GM21381 (cell line): ENCODE data around the gene GAN.

Experiments
- ATAC-seq: cut with Tn5 transposase; IDR thresholded peaks from one replicate; pipeline ENCODE4 v1.9.1; 2021; ENCODE audit warnings: mild to moderate bottlenecking, moderate library complexity; ENCODE audit not compliant: unreplicated experiment

Gene GAN

DNA sequence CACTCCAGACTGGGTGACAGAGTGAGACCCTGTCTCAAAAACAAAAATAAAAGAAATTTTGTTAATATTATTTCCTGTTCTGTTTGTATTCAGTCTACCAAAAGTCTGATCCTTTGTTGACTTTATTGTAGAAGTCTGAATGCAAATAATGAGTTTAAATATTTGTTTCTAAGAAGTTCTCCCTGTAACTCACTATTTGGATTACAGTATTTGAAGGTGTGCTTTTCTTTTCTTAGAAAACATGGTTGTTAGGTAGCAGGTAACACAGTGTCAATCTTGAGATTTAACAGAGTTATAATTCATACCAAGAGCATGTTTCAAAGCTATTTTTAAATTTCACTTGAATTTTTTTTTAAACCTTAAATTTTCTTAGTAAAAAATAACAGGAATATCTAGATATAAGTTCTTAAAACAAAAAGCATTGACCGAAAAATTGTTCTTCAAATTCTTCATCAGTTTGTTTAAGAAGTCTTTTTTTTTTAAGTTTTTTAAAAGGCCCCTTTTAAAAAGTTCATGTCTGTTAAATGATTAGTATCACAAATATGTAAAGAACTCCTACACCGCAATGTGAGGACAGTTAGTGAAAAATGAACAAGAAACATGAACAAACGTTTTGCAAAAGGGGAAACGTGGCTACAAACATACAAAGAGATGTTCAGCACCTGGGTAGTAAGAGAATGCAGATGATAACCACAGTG is 35.0 kb downstream of the GAN start:
- ATAC-seq, result no peak

DNA sequence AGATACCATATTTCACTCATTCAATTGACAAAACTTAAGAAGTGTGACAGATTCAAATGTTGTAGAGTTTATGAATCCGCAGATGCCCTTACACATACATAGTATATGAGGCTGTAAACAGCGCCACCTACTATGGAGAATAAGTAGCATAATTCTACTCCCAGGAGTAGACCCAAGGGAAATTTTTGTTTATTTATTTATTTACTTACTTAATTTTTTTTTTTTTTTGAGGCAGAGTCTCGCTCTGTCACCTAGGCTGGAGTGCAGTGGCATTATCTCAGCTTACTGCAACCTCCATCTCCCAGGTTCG is 35.5 kb downstream of the GAN start:
- ATAC-seq, result no peak

GRCh38 chr16:81353895-81354294 is 39.1 kb downstream of the GAN start:
- no peak for ATAC-seq

DNA sequence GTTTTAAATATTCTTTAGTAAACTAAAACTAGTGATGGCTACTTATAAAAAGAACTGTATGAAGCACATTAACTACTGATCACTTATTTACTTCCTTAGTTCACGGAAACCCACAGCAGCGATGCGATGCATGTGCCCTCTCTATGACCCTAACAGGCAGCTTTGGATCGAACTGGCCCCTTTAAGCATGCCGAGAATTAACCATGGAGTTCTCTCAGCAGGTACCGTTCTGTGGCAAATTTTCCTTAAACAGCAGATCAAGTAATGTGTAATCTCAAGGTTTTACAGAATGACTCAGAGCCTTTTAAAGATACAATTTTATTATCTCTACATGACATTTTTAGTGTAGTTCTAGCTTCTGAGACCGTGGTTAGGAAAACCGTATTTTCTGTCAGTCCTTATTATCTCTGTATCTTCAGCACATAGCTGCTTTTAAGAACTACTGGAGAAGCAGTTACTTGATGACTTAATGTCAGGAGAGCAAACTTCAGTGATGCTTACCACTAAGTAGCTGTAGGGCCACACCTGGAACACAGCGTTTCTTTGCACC is 43.0 kb downstream of the GAN start:
- no peak for ATAC-seq

- no peak for ATAC-seq
Measured at GRCh38 chr16:81358860-81359259, 44.1 kb downstream of the GAN start.

DNA sequence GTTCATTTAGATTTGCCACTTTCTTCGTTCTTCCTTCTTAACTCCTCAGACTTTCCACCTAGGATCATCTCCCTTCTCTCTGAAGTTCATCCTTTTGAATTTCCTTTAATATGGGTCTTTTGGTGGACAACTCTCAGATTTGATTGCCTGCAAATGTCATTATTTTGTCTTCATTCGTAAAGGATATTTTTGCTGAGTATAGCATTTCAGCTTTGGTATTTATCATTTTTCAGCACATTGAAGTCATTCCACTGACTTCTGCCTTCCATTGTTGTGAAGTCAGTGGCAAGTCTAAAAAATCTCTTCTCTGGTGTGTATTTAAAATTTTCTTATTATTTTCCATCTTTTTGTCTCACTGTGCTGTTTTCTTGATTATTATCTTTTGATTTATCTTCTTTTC is 45.4 kb downstream of the GAN start:
- no peak for ATAC-seq

DNA sequence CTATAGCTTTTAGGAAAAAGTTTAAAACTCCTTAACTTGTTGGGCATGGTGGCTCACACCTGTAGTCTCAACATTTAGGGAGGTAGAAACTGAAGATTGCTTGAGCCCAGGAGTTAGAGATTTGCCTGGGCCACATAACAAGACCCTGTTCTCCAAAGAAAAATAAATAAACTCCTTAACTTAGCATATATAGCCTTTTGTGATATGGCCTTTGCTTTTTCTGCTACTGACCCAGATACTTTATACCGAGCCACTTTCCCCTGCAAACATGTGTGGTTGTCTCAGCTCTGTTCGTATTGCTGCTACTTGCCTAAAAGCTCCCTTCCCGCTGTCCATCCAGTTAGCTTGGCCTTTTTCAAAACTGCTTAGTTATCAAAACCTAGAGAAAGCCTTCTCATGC is 51.0 kb downstream of the GAN start:
- no peak for ATAC-seq

DNA sequence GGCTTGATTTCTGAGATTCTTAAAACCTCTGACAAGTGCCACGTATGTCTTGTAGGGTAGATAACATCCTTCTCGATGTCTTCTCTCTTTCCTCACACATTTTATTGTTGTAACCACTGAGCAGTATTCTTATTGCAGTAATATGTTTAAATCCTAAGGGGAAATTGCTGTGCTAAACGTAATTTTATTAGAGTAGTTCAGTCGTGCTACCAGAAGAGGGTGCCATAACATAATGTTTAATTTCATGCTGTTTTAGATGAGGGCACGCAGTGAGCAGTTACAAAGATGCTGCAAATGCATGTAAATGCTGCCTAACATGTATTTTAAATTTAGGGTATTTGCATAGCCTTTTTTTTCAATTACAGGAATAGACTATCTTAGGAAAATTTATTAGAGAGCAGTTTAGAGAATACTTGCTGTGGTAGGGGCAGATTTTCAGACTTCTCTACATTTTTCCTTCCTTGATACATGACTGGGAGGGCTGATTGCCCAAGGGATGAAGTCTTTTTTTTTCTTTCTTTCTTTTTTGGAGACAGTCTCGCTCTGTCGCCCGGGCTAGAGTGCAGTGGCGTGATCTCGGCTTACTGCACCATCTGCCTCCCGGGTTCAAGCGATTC is 51.7 kb downstream of the GAN start:
- ATAC-seq, result peak; percentile 73

DNA sequence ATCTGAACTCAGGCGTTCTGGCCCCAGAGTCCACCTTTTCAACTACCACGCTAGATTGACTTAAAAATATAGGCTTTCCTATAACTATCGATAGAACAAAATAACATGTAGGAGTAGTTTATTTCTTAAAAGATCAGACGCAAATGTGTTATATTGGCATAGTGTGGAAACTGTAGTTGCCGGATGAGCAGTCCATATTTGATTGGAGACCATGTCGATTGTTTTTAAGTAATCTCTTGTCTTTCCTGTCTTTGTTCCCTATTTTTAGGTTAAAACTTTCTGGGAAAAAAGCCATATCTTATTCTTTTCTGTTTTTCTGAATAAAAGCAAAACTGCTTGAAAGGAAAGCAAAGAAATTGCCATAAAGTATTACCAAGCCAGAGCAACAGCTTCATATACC is 53.1 kb downstream of the GAN start:
- ATAC-seq, result no peak

- ATAC-seq, result no peak
Measured at GRCh38 chr16:81369888-81370504, 55.2 kb downstream of the GAN start.

DNA sequence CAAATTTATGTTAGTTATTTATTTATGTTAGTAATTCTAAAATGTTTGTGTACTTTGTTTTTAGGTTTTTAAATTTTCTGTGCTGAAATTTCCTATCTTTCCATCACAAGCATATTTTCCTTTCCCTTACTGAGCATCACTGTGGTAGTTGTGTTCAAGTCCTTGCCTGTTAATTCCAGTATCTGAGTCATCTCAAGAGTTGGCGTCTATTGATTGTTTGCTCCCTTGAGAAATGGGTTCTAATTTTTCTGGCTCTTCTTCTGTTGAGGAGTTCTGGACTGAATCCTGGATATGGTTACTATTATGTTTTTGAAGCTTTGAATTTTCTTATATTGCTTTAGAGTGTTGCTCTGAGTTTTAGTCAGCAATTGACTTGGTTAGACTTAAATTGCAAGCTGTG is 56.3 kb downstream of the GAN start:
- no peak for ATAC-seq

- no peak for ATAC-seq
Measured at GRCh38 chr16:81374550-81374949, 59.8 kb downstream of the GAN start.

GRCh38 chr16:81376880-81377279 is 62.1 kb downstream of the GAN start:
- ATAC-seq, result no peak

DNA sequence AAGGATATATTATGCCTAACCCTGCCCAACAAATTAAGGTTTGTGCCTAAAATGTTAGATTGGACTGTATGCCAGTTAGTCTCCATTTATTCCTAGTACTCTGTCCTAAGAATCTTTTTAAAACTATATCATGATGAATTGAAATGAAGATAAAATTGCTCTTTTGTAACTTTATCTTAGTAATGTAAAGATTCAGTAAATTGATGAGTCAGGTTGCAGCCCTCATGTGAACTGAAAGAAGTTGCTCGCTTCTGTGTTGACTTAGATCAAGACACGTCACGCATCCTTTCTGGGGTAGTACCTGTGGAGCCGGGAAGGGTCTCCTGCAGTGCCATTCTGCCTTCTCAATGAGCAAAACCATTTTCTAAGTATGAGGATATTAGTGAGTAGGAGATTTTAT is 63.3 kb downstream of the GAN start:
- ATAC-seq, result no peak

- ATAC-seq, result no peak
Measured at GRCh38 chr16:81380932-81381331, 66.2 kb downstream of the GAN start.

DNA sequence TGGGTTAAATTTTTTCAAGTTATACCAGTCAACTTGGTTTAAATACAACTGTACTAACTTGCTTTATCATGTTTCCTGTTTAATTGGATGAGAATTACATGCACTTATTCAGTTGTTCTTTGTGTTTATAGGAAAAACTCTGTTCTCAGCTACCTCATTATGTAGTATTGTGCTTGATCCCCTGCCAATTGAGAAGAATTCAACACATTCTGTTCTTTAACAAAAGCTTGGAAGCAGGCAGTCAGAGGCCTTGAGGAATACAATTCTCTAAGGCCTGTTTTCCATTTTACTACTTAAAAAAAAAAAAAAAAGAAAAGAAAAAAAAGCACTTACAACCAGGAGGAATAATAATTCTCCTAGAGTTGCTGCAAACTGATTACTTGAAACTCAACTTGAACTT is 69.2 kb downstream of the GAN start:
- ATAC-seq, result no peak

GRCh38 chr16:81385031-81385756 is 70.4 kb downstream of the GAN start:
- no peak for ATAC-seq

DNA sequence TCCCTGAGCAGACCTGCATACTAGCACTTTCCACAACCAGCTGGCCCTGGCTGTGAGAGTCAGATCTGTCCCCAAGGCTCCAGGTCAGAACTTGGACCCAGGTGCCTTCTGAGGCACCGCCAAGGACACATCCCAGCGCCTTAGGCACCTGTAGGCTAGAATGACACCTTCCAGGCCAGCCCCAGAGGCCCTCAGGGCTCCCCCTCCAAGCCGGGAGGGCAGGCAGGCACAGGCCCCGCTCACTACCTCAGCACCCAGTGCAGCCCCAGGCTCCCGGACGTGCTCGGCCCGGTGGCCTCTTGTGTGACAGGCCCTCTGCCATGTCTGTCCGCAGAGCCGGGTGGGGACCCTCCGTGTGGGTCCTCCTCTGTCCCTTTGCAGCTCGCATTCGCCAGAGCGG is 73.6 kb downstream of the GAN start:
- ATAC-seq, result no peak

DNA sequence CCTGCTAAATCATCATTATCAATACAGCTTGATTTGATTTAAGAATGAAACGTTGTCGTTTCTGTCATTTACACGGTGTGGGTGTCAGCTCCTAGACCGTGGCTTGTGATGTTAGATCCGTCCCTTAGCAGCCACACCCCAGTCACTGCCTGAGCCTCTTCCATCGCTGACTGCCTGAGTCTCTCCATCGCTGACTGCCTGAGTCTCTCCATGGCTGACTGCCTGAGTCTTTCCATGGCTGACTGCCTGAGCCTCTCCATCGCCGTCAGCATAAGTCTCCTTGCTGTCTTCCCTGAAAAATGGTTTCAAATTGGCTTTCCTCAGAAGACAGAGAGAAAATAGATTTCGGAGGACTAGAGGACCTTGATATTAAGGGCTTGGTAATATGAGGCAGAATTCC is 76.1 kb downstream of the GAN start:
- ATAC-seq, result no peak

DNA sequence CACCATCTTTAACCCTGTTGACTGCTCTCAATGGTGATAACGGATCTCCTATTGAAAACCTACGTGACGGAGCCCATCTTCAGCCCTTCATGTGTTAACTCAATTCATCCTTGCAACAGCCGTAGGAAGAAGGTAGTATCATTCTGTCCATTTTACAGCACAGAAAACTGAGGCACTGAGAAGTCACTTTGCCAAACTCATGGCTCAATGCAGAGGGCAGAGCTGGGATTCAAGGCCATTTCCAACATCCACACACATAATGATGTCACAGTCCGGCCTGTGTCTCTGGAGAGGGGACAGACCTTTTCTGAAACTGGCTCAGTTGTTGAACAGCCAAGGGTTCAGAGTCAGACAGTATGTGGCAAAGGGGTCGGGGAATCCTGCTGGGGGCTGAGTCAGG is 77.2 kb downstream of the GAN start:
- no peak for ATAC-seq

GRCh38 chr16:81394416-81394815 is 79.7 kb downstream of the GAN start:
- ATAC-seq, result no peak
